Hepatocyte (in vitro differentiated cells): ENCODE data around the gene GLI1. TPM values are rescaled to one million over a fixed set of nuclear protein-coding genes. Genes with fewer than 3 reads are reported as not detected.

ENCODE experiments used
- DNase-seq: peaks from one replicate; pipeline ENCODE4 v3.0.0-alpha.2; 2016; ENCODE audit warnings: low spot score
- H2AFZ ChIP-seq: fragments of 200-600 bp; sonication (generic); 2 replicates; pipeline ENCODE4 v1.6.0; 2016; ENCODE audit warnings: antibody characterized with exemption, mild to moderate bottlenecking
- H3K27ac ChIP-seq: fragments of 200-600 bp; sonication (generic); 2 replicates; pipeline ENCODE4 v1.5.1; 2016; ENCODE audit warnings: mild to moderate bottlenecking
- H3K27me3 ChIP-seq: fragments of 200-600 bp; sonication (generic); 2 replicates; pipeline ENCODE4 v1.6.1; 2016
- H3K36me3 ChIP-seq: fragments of 200-600 bp; sonication (generic); replicated peaks from 2 replicates; pipeline ENCODE4 v1.5.1; 2016; ENCODE audit warnings: low read depth; ENCODE audit not compliant: insufficient read depth
- H3K4me1 ChIP-seq: fragments of 200-600 bp; sonication (generic); 2 replicates; pipeline ENCODE4 v1.5.1; 2016; ENCODE audit warnings: mild to moderate bottlenecking, moderate library complexity; ENCODE audit not compliant: insufficient read depth
- H3K4me2 ChIP-seq: fragments of 200-600 bp; sonication (generic); 2 replicates; pipeline ENCODE4 v1.6.0; 2016
- H3K4me3 ChIP-seq: fragments of 200-600 bp; sonication (generic); 2 replicates; pipeline ENCODE4 v1.5.1; 2016; ENCODE audit warnings: mild to moderate bottlenecking
- H3K79me2 ChIP-seq: fragments of 200-600 bp; sonication (generic); 2 replicates; pipeline ENCODE4 v1.6.0; 2017; ENCODE audit warnings: mild to moderate bottlenecking
- H3K9me2 ChIP-seq: fragments of 200-600 bp; sonication (generic); replicated peaks from 2 replicates; pipeline ENCODE4 v1.6.0; 2017; ENCODE audit warnings: mild to moderate bottlenecking; ENCODE audit not compliant: insufficient read depth
- H3K9me3 ChIP-seq: fragments of 200-600 bp; sonication (generic); 2 replicates; pipeline ENCODE4 v1.5.1; 2016; ENCODE audit warnings: low read depth, mild to moderate bottlenecking
- H4K20me1 ChIP-seq: fragments of 200-600 bp; sonication (generic); 2 replicates; pipeline ENCODE4 v1.6.0; 2016; ENCODE audit warnings: mild to moderate bottlenecking; ENCODE audit not compliant: insufficient read depth, poor library complexity, severe bottlenecking
- EZH2 ChIP-seq: fragments of 200-600 bp; sonication (generic); IDR thresholded peaks from 2 replicates; pipeline ENCODE4 v1.6.1; 2016; ENCODE audit warnings: antibody characterized with exemption, mild to moderate bottlenecking, borderline replicate concordance
- EZH2phosphoT487 ChIP-seq: fragments of 200-600 bp; sonication (generic); IDR thresholded peaks from one replicate; pipeline ENCODE4 v1.6.1; 2018; ENCODE audit warnings: antibody characterized with exemption, mild to moderate bottlenecking, low read depth, moderate library complexity; ENCODE audit not compliant: unreplicated experiment, severe bottlenecking
- WGBS: methylation state at CpG from one replicate; pipeline ENCODE4 v1.1.6; 2016; ENCODE audit warnings: low lambda C conversion rate; ENCODE audit errors: missing lambda C conversion rate; 5-methylcytosine and 5-hydroxymethylcytosine counted together
- polyA plus RNA-seq: library from polyadenylated mRNA; unstranded; fragments of >200 nt; fragmentation: Nextera tagmentation; extraction: Ambion mirVana; gene quantifications from 2 replicates; pipeline ENCODE4 v1.2.1, GENCODE V29; 2016
- total RNA-seq: library from RNA; depleted of rRNA; stranded (reverse); fragments of >200 nt; gene quantifications from 2 replicates; pipeline ENCODE4 v1.2.3, GENCODE V29; 2014
- TF ChIP-seq, protein P1 (sequence below): fragments of 200-600 bp; sonication (generic); IDR thresholded peaks from 2 replicates; pipeline ENCODE4 v1.5.1; 2016; ENCODE audit warnings: antibody characterized with exemption, mild to moderate bottlenecking; ENCODE audit not compliant: poor library complexity

GLI1 gene
- total and polyA plus RNA-seq, 2 experiments from 2014 or later = 6.0 to 7.6 TPM

DNA sequence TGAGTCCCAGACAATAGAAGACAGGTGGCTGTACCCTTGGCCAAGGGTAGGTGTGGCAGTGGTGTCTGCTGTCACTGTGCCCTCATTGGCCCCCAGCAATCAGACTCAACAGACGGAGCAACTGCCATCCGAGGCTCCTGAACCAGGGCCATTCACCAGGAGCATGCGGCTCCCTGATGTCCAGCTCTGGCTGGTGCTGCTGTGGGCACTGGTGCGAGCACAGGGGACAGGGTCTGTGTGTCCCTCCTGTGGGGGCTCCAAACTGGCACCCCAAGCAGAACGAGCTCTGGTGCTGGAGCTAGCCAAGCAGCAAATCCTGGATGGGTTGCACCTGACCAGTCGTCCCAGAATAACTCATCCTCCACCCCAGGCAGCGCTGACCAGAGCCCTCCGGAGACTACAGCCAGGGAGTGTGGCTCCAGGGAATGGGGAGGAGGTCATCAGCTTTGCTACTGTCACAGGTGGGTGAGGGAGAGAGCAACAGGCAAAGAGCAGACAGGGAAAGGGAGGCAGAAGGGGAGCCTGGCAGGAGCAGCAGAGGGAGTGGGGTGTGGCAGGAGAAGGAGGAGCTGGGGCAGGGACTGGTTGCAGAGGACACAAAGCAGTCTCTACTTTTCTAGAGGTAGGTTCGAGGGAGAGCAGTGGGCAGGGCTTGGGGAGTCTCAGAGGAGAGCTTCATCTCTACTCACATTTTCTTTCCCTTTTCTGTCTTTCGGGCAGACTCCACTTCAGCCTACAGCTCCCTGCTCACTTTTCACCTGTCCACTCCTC, 4.0 kb upstream of the GLI1 start:
- H3K27me3 ChIP-seq = no peaks in the 10 kb centered on the region
- peak overlapping the region; percentile 65 for H3K4me2 ChIP-seq
- H3K9me2 ChIP-seq = no peaks in the 10 kb centered on the region
- TF ChIP-seq, protein P1, sequence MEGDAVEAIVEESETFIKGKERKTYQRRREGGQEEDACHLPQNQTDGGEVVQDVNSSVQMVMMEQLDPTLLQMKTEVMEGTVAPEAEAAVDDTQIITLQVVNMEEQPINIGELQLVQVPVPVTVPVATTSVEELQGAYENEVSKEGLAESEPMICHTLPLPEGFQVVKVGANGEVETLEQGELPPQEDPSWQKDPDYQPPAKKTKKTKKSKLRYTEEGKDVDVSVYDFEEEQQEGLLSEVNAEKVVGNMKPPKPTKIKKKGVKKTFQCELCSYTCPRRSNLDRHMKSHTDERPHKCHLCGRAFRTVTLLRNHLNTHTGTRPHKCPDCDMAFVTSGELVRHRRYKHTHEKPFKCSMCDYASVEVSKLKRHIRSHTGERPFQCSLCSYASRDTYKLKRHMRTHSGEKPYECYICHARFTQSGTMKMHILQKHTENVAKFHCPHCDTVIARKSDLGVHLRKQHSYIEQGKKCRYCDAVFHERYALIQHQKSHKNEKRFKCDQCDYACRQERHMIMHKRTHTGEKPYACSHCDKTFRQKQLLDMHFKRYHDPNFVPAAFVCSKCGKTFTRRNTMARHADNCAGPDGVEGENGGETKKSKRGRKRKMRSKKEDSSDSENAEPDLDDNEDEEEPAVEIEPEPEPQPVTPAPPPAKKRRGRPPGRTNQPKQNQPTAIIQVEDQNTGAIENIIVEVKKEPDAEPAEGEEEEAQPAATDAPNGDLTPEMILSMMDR = no peak
- 63% methylated on average over 10 of the region's 10 CpGs for WGBS
- H2AFZ ChIP-seq = no peak overlapping the region
- H3K4me1 ChIP-seq = peaks cover 48% of the 10 kb centered on the region
- no peak for DNase-seq
- H4K20me1 ChIP-seq = no peaks in the 10 kb centered on the region
- H3K79me2 ChIP-seq = no peaks in the 10 kb centered on the region
- H3K27ac ChIP-seq = peak overlapping the region; percentile 91
- H3K9me3 ChIP-seq = no peaks in the 10 kb centered on the region
- no peaks in the 10 kb centered on the region for H3K36me3 ChIP-seq
- no peak overlapping the region for H3K4me3 ChIP-seq

DNA sequence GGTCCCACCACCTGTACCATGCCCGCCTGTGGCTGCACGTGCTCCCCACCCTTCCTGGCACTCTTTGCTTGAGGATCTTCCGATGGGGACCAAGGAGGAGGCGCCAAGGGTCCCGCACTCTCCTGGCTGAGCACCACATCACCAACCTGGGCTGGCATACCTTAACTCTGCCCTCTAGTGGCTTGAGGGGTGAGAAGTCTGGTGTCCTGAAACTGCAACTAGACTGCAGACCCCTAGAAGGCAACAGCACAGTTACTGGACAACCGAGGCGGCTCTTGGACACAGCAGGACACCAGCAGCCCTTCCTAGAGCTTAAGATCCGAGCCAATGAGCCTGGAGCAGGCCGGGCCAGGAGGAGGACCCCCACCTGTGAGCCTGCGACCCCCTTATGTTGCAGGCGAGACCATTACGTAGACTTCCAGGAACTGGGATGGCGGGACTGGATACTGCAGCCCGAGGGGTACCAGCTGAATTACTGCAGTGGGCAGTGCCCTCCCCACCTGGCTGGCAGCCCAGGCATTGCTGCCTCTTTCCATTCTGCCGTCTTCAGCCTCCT, 3.4 kb upstream of the GLI1 start:
- DNase-seq = peak; percentile 79
- WGBS = 46% methylated on average over 15 of the region's 15 CpGs

DNA sequence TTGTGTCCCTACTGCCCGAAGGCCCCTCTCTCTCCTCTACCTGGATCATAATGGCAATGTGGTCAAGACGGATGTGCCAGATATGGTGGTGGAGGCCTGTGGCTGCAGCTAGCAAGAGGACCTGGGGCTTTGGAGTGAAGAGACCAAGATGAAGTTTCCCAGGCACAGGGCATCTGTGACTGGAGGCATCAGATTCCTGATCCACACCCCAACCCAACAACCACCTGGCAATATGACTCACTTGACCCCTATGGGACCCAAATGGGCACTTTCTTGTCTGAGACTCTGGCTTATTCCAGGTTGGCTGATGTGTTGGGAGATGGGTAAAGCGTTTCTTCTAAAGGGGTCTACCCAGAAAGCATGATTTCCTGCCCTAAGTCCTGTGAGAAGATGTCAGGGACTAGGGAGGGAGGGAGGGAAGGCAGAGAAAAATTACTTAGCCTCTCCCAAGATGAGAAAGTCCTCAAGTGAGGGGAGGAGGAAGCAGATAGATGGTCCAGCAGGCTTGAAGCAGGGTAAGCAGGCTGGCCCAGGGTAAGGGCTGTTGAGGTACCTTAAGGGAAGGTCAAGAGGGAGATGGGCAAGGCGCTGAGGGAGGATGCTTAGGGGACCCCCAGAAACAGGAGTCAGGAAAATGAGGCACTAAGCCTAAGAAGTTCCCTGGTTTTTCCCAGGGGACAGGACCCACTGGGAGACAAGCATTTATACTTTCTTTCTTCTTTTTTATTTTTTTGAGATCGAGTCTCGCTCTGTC, 2.7 kb upstream of the GLI1 start:
- Histone ChIP-seq H3K4me2 (no peak overlapping the region), H3K27ac (peak overlapping the region; percentile 80)
- TF ChIP-seq EZH2 (no peak), EZH2phosphoT487 (no peak)
- TF ChIP-seq, protein P1 = no peak

More for the DNA sequence above, 3.4 kb upstream of the GLI1 start:
- Histone ChIP-seq H2AFZ (no peak overlapping the region), H3K4me1 (peaks cover 41% of the 10 kb centered on the region), H3K9me2 (no peaks in the 10 kb centered on the region), H3K4me3 (no peak overlapping the region), H3K36me3 (no peaks in the 10 kb centered on the region), H4K20me1 (no peaks in the 10 kb centered on the region), H3K27ac (no peak overlapping the region), H3K4me2 (peak overlapping the region; percentile 65), H3K27me3 (no peaks in the 10 kb centered on the region), H3K79me2 (no peaks in the 10 kb centered on the region), H3K9me3 (no peaks in the 10 kb centered on the region)
- no peak for TF ChIP-seq EZH2
- TF ChIP-seq, protein P1 = peak; percentile 63

More for the DNA sequence above, 2.7 kb upstream of the GLI1 start:
- Histone ChIP-seq H3K9me3 (no peaks in the 10 kb centered on the region), H3K4me1 (peaks cover 36% of the 10 kb centered on the region), H3K36me3 (no peaks in the 10 kb centered on the region), H3K79me2 (no peaks in the 10 kb centered on the region), H3K27me3 (no peaks in the 10 kb centered on the region), H2AFZ (no peak overlapping the region), H4K20me1 (no peaks in the 10 kb centered on the region), H3K4me3 (no peak overlapping the region), H3K9me2 (no peaks in the 10 kb centered on the region)
- 93% methylated on average over 6 of the region's 6 CpGs for WGBS
- DNase-seq = no peak
